CD4-positive, alpha-beta T cell treated with Interleukin-4 for 4 hours (primary cell): ENCODE results near the gene STMN1.

Source experiments
- DNase-seq: peaks from one replicate; pipeline ENCODE4 v3.0.0-alpha.2; 2020

Gene STMN1

GRCh38 chr1:25891606-25892005 lies 14.6 kb downstream of the STMN1 start:
- DNase-seq = no peak

GRCh38 chr1:25890239-25891034 lies 15.8 kb downstream of the STMN1 start:
- no peak for DNase-seq

- no peak for DNase-seq
These were observed 16.7 kb downstream of the STMN1 start for GRCh38 chr1:25889470-25889869.

- DNase-seq = no peak
These were observed 17.7 kb downstream of the STMN1 start for GRCh38 chr1:25888426-25888987.

GRCh38 chr1:25885602-25886001 lies 20.6 kb downstream of the STMN1 start:
- DNase-seq = no peak

GRCh38 chr1:25881266-25881665 lies 25.0 kb downstream of the STMN1 start:
- no peak for DNase-seq

- no peak for DNase-seq
These were observed 25.7 kb downstream of the STMN1 start for GRCh38 chr1:25880518-25880917.

- no peak for DNase-seq
These were observed 26.5 kb downstream of the STMN1 start for GRCh38 chr1:25879675-25880074.

GRCh38 chr1:25878690-25879089 lies 27.5 kb downstream of the STMN1 start:
- no peak for DNase-seq

GRCh38 chr1:25877155-25877554 lies 29.1 kb downstream of the STMN1 start:
- no peak for DNase-seq

GRCh38 chr1:25876693-25877077 lies 29.5 kb downstream of the STMN1 start:
- DNase-seq = no peak

GRCh38 chr1:25875856-25876692 lies 30.1 kb downstream of the STMN1 start:
- DNase-seq = no peak

- DNase-seq = peak; percentile 29
These were observed 30.9 kb downstream of the STMN1 start, which contains the start of gene PAQR7 for GRCh38 chr1:25875154-25875855. Gene PAQR7 (minus strand): TSS chr1:25875708. CDS start chr1:25863839, 11,869 bp downstream.

- no peak for DNase-seq
These were observed 31.5 kb downstream of the STMN1 start for GRCh38 chr1:25874635-25875153.

- no peak for DNase-seq
These were observed 32.0 kb downstream of the STMN1 start for GRCh38 chr1:25874209-25874608.

- no peak for DNase-seq
These were observed 33.1 kb downstream of the STMN1 start for GRCh38 chr1:25873120-25873519.

- DNase-seq = no peak
These were observed 33.5 kb downstream of the STMN1 start for GRCh38 chr1:25872713-25873112.

GRCh38 chr1:25871704-25872494 lies 34.3 kb downstream of the STMN1 start:
- no peak for DNase-seq

GRCh38 chr1:25871086-25871703 lies 35.0 kb downstream of the STMN1 start:
- DNase-seq = no peak

GRCh38 chr1:25870614-25871013 lies 35.6 kb downstream of the STMN1 start:
- DNase-seq = no peak

- no peak for DNase-seq
These were observed 36.2 kb downstream of the STMN1 start for GRCh38 chr1:25869909-25870606.
